ENCODE results near the gene BICDL1. TPM values are rescaled to one million over a fixed set of nuclear protein-coding genes. Genes with fewer than 3 reads are reported as not detected.
"Not testable (repeated sequence)": the region's sequence is repeated elsewhere in the genome, so short reads cannot be mapped to it uniquely, and the experiment has no call there.

BICDL1 gene
- total RNA-seq, 2 experiments from 2014 or later: 96.2 to 103 TPM

DNA sequence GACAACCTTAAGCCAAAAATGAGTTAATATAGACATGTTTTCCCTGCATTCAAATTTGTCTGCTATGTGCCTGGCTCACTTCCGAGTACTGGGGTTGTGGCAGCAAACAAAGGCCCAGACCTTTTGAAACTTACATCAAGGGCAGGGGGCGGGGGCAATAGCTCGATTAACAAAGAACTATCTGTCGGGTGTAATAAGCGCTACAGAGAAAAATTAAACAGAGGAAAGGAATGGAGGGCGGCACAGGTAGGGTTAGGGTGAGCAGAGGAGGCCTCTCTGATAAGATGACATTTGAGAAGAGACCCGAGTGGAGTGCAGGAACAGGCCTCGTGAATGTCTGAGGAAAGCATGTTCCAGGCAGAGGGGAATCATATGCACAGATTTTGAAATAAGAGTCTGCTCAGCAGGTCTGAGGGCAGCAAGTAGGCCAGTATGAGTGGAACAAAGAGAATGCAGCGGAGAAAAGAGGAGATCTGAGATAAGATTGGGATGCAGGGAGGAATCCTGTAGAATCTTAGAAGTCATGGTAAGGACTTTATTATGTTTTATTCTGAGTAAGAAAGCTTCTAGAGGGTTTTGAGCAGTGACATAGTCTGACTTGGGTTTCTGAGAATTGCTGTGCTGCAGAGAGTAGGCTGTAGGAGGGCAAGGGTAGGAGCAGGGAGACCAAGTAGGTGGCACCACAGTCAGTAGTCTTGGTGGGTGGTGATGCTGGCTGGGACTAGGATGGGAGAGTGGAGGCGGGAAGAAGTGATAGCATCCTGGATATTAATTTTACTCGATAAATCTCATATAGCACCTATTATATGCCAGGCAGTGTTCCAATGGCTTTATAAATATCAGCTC is 52.6 kb downstream of the BICDL1 start:
- CTCF ChIA-PET: interaction anchor here (0.5 to 1.4 kb wide), 2 partner anchors 17 to 24 kb away, joined by 4 read pairs; no protein-coding TSS in a partner anchor

DNA sequence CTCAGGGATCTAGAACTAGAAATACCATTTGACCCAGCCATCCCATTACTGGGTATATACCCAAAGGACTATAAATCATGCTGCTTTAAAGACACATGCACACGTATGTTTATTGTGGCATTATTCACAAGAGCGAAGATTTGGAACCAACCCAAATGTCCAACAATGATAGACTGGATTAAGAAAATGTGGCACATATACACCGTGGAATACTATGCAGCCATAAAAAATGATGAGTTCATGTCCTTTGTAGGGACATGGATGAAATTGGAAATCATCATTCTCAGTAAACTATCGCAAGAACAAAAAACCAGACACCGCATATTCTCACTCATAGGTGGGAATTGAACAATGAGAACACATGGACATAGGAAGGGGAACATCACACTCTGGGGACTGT is 56.3 kb downstream of the BICDL1 start:
- CTCF ChIA-PET, POLR2A ChIA-PET: not testable (repeated sequence)

More for the DNA sequence above, 52.6 kb downstream of the BICDL1 start:
- POLR2A ChIA-PET: no interaction called here

DNA sequence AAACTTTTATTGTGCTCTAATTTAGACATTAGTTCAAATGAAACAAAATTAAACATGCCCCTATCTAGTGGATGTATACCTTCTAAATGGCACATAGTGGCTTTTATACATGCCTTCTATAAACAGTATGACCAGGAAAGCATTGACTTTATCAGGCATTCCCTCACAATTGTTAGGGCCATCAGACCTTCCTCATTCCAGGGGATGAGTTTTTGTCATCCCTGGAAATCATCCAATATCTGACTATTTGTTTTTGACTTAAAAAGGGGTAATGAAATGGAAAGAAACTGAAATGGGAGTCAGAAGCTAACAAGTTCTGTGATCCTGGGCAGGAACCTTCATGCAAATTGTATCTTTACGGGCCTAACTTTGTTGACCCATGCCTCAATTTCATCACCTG is 58.0 kb downstream of the BICDL1 start:
- POLR2A ChIA-PET: no interaction called here

DNA sequence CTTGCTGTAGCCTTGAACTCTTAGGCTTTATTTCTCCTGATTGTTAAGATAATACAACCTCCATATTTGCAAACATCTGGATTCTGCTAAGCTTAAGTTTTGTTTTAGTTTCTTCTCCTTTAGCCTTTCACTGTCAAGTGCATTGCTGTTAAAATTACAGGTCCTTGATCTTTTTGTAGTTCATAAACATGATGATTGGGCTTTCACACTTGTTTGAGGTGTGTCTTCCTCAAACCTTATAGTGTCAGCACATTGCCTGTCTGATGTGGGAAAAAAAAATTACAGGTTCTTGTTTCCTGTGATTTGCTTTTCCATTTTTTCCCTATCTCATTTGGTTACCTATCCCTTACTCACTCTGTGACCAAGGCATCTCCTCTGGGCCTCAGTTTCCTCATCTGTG is 59.2 kb downstream of the BICDL1 start:
- CTCF ChIA-PET: interaction anchor here (1.8 kb wide), 1 partner anchor 9 kb away, joined by 3 read pairs; no protein-coding TSS in a partner anchor

More for the DNA sequence above, 58.0 kb downstream of the BICDL1 start:
- CTCF ChIA-PET: interaction anchor here (1.8 kb wide), 1 partner anchor 10 kb away, joined by 3 read pairs; no protein-coding TSS in a partner anchor

DNA sequence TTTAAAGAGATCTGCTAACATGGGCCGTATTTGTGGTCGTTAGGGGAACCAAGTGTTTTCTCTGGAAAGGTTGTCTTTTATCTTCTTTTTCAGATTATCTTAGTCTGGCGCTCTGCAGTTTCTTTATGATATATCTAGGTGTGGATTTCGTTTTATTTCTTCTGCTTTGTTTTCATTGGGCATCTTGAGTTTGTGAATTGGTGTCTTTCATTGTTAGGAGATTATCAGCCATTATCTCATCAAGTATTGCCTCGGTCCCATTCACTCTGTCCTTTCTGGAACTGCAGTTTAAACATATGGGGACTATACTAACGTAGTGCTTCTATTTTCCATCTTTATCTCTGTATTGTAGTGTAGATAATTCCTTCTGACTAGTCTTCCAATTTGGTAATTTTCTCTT is 60.4 kb downstream of the BICDL1 start:
- ChIA-PET POLR2A (interaction anchor here (1.2 kb wide), 1 partner anchor 43 kb away, joined by 3 read pairs; no protein-coding TSS in a partner anchor), CTCF (no interaction called here)

More for the DNA sequence above, 59.2 kb downstream of the BICDL1 start:
- POLR2A ChIA-PET: no interaction called here

DNA sequence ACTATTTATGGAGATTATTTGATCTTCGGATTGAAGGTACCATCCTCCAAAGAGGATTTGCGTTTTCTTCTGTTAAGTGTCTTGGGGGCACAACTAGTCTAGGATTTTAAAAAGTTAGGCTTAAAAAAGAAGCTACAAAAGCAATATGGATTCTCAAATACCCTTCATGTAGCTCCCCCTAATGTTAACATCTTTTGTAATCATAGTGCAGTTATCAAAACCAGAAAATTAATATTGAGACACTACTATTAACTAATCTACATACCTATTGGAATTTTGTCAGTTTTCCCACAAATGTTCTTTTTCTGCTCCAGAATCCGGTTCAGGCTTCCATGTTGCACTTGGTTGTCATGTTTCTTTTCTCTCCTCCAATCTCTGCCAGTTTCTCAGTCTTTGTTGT is 62.5 kb downstream of the BICDL1 start:
- POLR2A ChIA-PET: no interaction called here
- CTCF ChIA-PET: no interaction called here

DNA sequence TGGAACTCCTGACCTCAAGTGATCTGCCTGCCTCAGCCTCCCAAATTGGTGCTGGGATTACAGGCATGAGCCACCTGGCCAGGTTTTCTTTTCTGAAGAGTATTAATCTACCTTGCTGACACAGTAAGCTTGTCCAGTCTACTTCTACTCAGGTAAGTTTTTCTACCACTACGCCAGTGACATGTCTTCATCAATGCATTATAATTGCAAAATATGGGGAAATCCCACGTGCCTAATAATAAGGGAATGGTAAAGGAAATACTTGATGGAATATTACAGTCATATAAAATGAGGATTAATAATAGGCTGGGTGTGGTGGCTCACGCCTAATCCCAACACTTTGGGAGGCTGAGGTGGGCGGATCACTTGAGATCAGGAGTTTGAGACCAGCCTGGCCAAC is 65.3 kb downstream of the BICDL1 start:
- CTCF ChIA-PET: no interaction called here
- POLR2A ChIA-PET: no interaction called here

DNA sequence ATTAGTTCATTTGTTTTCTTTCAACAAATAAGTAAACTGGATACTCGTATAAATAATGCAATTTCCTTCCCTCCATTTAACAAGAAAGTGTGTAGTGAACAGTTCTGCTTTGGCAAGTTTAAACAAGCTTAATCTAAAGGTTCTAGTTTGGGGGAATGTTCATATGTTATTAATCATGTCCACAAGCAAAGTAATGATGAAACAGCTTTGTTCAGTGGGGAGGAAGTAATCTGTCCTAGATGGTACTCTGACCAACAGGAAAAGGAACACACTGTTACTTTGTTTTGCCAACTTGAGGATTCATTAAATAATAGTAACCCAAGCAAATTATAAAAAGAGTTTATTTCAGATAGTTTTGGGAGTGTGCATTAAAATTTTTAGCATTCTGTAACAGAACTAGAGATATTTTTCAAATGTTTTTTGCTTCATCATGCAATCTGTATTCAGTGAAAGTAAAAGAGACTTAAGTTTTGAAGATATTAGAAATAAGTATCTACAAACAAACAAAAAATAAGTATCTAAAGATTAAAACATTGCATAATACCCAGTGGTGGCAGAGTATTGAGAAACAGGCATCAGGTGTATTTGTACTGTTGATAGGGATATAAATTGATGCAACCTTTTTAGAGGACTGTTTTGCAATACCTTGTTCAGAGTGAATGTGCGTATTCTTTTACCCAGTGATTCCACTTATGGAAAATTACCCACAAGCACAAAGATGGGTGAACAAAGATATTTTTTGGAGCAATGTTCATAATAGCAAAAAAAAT is 66.4 kb downstream of the BICDL1 start:
- ChIA-PET CTCF (no interaction called here), POLR2A (no interaction called here)

DNA sequence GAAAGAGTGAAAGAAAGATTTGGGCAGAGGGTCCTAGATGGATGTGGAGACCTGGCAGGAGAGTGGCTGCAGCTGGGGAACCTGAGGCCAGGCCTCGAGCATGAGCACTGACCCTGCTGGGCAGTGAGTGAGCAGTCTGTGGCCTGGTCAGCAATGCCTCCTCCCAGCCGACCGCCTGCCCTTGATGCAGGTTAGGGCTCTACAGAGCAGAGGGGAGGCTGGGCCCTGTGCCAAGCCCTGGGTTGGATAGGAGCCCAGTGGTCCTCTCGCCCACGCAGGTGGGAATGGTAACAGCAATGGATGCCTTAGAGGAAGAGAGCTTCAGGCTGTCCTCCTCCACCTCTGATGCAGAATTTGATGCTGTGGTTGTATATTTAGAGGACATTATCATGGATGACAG is 67.7 kb downstream of the BICDL1 start:
- ChIA-PET POLR2A (no interaction called here), CTCF (interaction anchor here (1.1 to 1.2 kb wide), 2 partner anchors 9 kb away, joined by 3 read pairs; no protein-coding TSS in a partner anchor)

DNA sequence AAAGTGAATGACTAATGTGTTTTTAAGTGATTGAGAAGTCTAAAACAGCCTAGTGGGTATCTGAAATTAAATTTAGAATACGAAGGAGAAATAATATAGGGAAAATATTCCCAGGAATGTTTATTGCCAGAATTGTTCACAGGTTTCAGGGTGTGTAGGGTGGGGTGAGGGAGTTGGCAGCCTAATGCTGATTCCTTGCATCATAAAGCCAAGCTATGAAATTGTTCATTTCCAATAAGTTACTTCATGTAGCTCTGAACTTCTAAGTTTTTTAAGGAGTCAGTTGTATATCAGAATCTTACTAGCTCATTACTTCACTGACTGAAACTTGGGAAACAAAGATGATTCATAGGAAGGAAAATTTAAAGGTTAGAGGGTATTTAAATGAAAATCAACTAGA is 71.2 kb downstream of the BICDL1 start:
- POLR2A ChIA-PET: no interaction called here
- CTCF ChIA-PET: no interaction called here

DNA sequence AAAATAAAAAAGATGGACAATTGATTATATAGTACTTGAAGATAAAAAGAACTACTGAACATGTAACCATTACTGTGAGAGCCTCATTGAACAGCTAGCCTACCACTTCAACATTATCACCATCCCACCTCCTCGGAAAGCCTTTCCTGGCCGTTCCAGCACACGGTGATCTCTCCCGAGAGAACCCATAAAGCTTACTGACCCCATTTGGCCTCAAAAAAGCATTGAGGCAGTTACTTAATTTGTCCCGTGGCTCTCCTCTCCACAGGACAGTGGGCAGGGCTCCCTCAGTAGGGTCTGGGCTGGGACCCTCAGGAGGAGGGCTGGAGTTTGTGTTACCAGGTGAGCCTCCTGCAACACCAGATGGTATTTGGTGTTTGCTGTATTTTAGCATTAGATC is 71.7 kb downstream of the BICDL1 start:
- CTCF ChIA-PET: no interaction called here
- POLR2A ChIA-PET: no interaction called here

DNA sequence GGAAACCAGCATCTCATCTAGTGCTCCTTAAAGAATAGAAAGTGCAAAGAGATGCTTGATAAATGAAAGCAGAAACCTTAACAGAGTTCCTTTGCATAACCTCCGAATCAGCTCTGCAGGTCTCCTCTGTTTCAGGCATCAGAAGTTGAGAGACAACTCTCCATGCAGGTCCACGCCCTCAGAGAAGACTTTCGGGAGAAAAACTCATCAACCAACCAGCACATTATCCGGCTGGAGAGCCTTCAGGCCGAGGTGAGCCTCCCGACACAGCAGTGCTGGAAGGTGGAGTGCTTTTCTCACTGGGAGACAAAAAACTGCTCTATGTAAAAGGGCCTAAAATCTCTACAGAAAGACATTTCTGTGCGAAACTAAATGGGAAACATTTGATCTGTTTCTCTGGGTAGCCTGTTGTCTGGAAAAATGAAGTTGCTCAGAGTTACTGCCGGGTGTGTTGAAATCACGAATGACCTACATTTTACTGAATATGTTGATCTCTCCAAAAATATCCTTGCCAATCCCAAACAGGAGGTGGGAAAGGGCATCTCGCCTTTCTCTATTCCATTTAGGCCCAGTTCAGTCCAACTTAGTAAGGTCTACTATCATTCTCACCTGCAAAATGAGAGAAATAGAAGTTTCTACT is 72.7 kb downstream of the BICDL1 start:
- POLR2A ChIA-PET: no interaction called here
- CTCF ChIA-PET: no interaction called here

DNA sequence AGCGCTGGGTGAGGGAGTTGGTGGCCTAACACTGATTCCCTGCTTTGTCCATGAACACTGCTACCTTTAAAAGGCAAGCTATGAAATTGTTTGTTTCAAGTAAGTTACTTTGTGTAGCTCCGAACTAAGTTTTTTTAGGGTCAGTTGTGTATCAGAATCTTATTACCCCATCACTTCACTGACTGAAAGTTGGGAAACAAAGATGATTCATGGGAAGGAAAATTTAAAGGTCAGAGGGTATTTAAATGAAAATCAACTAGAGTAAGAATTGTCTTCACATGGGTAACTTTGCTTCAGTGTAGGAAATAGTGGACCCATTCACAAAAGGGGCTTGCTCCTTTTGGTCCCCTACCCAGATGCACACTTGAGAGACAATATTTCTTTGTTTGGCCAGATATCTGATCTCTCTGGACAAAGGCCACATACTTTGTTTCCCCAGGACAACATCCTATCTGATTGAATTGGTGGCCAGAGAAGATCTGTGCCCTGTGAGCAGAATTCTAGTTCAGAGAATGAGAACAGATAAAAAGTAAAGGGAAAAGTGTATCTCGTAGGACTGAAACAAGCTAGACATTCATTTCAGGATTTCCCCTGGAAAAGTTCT is 74.0 kb downstream of the BICDL1 start:
- CTCF ChIA-PET: no interaction called here

DNA sequence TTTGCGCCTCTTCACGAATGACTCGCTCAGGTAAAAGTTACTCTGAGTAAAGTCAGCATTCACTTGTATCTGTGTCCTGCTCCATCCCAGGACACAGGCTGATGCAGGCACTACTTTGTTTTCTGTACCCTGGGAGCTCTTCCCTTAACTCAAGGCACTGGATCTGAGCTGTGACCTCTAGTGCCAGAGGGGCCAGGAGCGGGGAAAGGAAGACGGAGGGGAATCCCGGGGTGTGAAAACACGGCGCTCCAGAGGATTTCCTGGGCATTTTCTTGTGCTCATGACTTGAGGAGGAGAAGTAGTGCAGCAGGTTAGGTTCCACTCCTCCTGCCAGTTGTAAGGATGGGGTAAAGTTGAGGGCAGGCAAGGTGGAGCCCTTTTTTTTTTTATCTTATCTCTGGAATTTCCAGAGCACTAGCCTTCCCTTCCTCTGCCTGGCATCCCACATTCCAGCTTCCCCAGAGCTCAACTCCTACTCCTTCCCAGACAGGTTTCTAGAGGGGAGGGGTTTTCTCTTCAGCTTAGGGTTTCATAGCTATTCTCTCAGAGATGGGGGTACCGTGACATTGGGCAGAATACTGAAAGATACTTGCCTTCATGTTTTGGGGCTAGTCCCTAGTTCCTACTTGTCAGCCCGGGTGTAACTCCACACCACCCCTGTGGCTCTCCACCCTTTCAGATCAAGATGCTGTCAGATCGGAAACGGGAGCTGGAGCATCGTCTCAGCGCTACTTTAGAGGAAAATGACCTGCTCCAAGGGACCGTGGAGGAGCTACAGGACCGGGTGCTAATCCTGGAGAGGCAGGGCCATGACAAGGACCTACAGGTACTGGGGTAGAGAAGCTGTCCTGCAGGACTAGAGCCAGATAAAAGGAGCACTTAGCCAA is 75.3 kb downstream of the BICDL1 start:
- CTCF ChIA-PET: interaction anchor here (1.1 kb wide), 2 partner anchors 32 to 38 kb away, joined by 3 to 4 read pairs; no protein-coding TSS in a partner anchor
- POLR2A ChIA-PET: no interaction called here

More for the DNA sequence above, 74.0 kb downstream of the BICDL1 start:
- POLR2A ChIA-PET: interaction anchor here (0.6 kb wide), 1 partner anchor 234 kb away, joined by 5 read pairs; no protein-coding TSS in a partner anchor

DNA sequence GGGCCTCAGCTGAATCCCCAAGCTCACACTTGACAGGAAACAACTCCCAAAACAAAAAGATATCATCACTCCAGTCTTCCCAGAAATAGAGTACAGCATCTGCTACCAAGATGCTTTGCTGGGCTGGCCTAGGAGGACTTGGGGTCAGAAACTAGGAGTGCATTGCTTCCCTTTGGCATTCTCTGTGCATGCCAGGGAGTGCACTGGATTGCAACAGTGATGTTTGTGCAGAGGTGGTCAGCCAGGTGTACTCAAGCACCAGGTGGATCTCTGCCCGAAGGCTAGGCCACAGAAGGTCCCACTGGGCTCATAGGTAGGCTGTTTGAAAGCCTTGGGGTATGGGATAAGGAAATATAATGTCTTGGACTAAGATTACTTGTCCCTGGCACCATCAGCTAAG is 76.4 kb downstream of the BICDL1 start:
- ChIA-PET CTCF (interaction anchor here (0.9 kb wide), 1 partner anchor 8 kb away, joined by 3 read pairs; no protein-coding TSS in a partner anchor), POLR2A (no interaction called here)

DNA sequence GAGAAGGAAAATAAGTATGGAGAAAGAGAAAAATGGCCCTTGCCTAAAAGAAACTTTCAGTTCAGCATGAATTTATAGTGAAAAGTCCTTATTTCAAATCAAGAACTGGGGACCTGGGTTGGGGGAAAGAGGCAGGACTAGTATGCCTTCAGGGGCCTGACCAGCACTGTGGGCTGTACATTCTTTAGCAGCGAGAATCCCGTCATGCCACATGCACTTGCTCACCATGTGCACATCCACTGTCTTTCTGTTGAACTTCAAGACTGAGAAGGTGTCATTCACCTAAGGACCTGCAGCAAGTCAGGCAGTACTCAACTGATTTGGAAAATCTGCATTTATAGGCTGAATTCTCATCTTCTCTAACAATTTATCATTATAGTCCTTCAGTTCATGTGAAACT is 77.3 kb downstream of the BICDL1 start:
- POLR2A ChIA-PET: no interaction called here
- CTCF ChIA-PET: no interaction called here

DNA sequence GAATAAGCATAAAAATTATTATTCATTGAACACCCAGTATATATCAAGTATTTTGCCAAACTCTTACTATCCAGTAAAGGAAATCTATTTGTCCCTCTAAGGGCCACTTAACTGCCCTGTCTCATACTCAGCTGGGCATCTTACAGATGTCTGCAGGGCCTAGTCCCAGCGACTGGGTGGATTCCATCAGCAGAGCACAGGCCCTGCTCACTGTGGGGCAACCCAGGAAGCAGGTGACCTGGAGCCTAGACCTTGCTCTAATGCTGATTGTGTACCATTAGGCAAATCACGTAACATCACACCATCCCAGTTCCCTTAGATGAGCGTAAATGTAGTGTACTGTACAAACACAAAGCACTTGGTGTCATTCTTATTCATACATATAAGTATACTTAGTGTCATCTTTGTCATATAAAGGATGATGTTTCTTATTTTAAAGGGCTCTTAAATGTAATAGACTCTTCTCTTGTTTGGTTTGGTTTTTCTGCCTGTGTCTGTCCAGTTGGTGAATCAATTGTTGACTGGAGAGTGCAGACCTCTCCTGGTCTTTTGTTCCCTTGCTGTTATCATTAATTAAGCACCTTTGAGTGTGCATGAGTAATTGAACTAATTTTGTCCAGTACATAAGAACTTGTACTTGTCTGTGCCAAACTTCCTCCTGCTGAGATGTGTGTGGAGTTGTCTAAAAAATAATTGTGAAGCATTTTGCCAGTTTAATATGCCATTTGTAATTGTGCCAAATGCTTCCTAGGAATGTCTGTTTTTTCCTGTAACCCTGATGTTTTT is 78.2 kb downstream of the BICDL1 start:
- ChIA-PET CTCF (interaction anchor here (1.2 kb wide), 1 partner anchor 24 kb away, joined by 3 read pairs; no protein-coding TSS in a partner anchor), POLR2A (interaction anchor here (0.6 kb wide), 1 partner anchor 8 kb away, joined by 6 read pairs; no protein-coding TSS in a partner anchor)

DNA sequence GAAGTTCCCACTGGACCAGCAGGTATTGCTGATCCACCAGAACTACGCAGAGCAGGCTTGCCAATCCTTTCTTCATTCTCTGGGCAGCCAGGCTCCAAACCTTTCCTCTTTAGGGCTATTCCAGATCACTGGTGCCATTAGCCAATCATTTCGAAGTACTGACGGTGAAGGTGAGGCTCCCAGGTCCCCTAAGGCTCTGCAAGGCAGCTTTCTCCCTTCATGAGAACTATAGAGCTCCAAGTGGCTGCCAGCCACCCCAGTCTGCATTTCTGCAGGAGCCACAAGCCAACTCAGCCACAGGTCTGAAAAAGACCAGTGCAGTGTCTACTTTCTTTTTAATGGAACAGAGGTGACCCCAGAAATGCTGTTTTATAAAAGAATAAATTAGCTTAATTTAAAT is 78.9 kb downstream of the BICDL1 start:
- CTCF ChIA-PET: interaction anchor here (1.2 kb wide), 1 partner anchor 25 kb away, joined by 3 read pairs; no protein-coding TSS in a partner anchor
- POLR2A ChIA-PET: no interaction called here
